NCI-H345 treated with DMSO at 0.1 percent for 48 hours (cell line): ENCODE data around the gene SAYSD1.

Source experiments
- DNase-seq: peaks from one replicate; lab custom pipeline; 2025; ENCODE audit not compliant: unreplicated experiment; lab: John Stamatoyannopoulos, UW

Gene SAYSD1

GRCh38 chr6:39108041-39108839, 6.7 kb downstream of the SAYSD1 start:
- no peak for DNase-seq

DNA sequence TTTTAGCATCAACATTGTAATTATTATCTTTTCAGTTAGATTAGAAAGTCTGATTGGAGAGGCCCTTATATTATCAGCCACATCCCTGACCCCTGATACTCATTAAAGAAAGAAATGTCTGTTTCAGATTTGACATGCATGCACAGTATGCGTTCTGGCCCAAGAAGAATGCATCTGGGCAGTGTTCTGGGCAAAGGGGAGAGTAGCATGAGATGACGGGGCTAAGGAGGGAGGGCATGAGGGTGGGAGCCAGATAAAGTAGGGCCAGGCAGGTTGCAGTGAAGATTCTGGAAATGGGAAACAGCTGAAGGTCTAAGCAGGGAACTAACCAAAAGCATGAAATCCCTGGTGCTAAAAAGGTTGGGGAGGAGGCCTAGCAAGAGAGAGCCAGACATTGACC, 7.3 kb downstream of the SAYSD1 start:
- no peak for DNase-seq

- no peak for DNase-seq
Measured at GRCh38 chr6:39107034-39107433, 8.0 kb downstream of the SAYSD1 start.

DNA sequence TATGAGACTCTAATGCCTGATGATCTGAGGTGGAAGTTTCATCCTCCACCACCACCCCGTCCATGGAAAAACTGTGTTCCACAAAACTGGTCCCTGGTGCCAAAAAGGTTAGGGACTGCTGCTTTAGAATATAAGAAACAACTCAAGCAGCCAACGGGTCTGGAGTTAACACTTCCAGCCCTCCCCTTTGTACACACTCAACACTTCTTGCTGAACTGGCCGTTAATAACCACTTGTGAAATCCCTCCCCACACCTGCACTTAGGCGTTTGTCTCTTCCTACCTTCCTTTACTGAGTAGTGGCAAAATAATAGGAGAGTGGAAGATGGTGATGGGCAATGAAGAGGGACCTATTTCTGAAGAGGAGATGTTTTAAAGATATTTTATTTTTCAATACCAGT, 10.5 kb downstream of the SAYSD1 start:
- no peak for DNase-seq

- DNase-seq, result no peak
Measured at GRCh38 chr6:39102821-39103136, 12.2 kb downstream of the SAYSD1 start.

DNA sequence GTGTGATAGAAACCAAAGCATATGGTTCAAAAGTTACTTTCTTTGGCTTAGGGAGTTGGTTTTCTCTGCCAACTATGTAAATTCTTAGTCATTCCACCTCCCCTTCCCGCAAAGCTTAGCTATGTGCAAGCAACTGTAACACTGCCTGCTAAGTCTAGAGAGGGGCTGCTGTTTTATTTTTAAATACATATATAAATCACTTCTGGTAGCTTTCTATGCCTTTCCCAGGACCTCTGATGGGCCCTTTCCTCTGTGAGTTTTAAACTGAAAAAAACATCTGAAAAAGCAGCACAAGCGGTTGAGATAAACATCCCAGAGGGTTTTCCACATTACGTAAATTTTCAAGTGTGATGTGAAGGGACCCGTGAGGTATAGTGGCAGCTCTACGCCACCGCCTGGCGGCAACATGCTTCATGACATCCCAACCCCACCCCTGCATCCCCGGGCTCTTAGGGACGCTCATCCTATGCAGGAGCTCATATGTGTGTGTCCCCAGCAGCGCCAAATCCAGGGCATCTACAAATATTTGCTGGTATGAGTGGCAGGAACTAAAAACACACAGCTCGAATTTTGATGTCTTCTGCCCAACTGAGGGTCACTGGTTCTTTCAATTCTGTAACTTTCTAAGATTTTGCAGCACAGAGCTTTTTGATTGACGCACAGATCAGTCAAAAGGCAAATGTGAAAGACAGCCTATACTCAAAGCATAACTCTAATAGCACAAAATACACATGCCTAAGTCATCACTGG, 12.7 kb downstream of the SAYSD1 start:
- no peak for DNase-seq

- no peak for DNase-seq
Measured at GRCh38 chr6:39100358-39100757, 14.6 kb downstream of the SAYSD1 start.

DNA sequence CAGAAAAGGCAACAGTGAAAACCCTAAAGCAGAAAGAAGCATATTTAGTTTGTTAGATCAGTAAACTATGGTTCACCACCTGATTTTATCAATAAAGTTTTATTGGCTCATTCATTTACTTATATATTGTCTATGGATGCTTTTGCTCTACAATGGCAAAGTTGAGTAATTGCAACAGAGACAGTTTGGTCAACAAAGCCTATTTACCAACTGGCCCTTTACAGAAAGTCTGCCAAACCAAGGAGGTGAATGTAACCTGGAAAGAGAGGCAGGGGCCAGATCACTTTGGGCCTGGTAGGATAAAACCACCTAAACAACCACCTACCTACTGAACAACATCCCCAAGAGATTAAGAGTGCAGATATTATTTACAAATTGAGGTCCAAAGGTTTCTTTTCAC, 19.4 kb downstream of the SAYSD1 start:
- no peak for DNase-seq

GRCh38 chr6:39093149-39093708, 21.8 kb downstream of the SAYSD1 start:
- no peak for DNase-seq

DNA sequence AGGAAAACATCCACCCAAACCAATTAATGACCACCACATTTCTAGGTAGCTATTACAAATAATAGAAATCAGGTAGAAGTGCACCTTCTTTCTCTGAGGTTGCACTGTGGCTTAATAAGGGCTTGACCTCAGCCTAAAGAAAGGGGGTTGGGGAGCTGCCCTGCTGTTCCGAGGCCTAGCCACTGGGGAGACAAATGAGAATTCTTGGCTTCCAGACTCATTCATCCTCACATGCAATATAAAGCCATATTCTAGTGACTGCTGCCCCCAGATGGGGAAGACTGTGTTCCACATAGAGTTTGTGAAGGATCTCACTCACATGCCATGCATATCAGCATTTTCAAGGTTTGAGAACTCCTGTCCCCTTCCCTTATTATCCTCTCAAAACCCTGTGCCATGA, 22.9 kb downstream of the SAYSD1 start:
- DNase-seq, result no peak

DNA sequence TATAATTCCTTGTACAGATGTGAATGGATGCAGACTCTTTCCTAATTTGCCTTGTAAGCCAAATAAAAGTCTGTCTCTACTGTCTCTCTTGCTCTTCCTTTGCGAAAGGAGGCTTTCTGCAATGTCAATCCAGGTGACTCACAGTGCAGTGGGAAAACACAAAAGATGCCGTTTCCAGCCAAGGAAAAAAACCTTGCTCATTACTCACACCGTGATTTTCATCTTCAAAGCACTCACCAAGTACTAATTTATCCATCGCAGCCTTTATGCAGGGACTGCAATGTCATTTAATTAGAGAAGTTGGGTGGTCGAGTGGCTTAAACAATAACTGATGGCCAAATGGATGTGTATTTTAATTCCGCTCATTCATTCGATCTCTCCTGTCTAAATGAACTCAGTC, 23.8 kb downstream of the SAYSD1 start:
- no peak for DNase-seq

GRCh38 chr6:39090036-39090435, 24.9 kb downstream of the SAYSD1 start:
- no peak for DNase-seq

DNA sequence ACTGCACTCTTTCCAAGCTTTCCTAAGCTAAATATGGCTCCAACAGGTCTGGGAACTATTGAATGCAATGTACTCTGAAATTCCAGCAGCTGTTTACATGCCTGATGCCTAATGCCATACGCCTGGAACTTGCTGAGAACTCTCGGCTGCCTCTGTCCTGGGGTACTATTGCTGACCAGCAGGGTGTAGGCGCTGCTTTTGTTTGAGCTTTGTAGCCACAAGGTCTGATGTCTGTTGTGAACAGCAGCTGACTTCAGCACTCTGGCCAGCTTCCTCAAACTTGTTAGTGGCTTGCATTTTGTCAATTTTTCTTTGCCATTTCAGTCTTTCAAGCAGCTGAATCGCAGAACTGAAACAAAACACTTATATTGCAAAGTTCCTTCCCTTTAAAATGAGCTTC, 26.7 kb downstream of the SAYSD1 start:
- no peak for DNase-seq

- DNase-seq, result no peak
Measured at GRCh38 chr6:39087197-39087596, 27.8 kb downstream of the SAYSD1 start.

DNA sequence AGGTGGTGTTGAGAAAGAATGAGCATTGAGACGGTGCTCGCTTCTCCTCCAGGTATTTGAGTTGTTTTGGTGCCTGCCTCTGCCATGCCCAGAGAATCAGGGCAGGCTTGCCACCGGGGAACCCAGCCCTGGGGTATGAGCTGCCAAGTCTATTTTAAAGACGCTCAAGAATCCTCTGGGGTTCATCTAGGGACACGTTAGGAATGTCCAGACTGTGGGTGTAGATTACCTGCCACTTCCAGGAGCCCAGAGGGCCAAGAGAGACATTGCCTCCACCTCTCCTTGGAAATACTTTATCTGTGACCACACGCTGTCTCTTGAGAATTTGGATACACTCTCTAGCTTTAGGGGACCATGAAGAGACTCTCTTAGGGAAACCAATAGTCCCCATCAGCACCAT, 28.3 kb downstream of the SAYSD1 start:
- DNase-seq, result no peak

GRCh38 chr6:39086294-39086693, 28.7 kb downstream of the SAYSD1 start:
- no peak for DNase-seq

- DNase-seq, result no peak
Measured at GRCh38 chr6:39085129-39085797, 29.7 kb downstream of the SAYSD1 start.

DNA sequence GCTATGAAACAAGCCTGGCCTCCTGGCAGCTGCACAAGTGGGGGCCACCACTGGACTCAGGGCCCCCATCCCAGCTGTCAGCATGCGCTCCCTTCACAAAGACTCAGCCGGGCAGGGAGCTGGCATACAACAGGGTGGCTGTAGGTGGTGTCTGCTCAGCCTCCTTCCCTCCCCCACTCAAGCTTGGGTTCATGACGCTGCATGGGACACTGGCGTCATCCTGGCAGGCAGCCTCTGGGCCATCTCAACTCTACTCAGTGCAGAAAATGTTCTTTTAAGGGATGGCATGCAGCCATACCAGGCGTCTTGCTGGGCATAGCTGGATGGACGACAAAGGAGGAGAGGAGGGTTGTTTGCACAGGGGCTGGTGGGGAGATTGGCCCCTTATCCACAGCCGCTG, 30.5 kb downstream of the SAYSD1 start:
- no peak for DNase-seq

DNA sequence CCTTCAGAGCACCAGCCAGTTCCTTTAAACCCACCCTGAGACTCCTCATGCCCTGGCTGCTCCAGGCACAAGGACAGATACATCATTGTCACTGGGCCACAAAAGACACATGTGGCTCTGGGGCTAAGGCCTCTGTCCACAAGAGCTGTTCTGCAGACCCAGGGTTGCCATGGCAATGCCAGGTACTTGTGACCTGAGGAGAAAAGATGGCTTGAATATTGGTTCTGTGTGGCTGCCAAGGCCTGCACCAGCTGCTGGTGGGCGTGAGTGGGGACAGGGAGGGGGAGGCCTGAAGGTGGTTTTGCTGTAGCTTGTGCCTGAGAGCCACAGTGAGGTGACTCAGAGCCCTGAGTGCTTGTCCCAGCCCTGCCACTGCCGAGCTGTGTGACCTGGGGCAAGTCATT, 31.8 kb downstream of the SAYSD1 start:
- DNase-seq, result no peak

DNA sequence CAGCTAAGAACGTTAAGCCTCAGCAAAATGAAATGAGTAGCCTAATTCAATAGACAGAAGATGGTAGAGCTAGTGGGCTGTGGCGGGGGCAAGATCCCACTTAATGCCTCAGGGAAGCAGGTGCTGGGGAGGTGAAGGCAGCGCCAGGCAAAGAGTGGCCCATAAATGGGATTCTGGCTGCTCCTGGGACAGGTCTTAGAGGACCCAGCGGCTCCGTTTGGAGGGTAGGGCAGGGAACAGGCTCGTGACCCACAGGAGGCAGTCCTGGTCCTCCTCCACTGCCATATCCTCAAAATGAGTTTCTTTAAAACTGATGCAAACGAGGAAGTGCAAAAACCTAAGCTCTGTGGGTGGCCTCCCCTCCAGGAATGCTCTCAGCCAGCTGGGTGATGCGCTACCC, 32.7 kb downstream of the SAYSD1 start:
- DNase-seq, result no peak

DNA sequence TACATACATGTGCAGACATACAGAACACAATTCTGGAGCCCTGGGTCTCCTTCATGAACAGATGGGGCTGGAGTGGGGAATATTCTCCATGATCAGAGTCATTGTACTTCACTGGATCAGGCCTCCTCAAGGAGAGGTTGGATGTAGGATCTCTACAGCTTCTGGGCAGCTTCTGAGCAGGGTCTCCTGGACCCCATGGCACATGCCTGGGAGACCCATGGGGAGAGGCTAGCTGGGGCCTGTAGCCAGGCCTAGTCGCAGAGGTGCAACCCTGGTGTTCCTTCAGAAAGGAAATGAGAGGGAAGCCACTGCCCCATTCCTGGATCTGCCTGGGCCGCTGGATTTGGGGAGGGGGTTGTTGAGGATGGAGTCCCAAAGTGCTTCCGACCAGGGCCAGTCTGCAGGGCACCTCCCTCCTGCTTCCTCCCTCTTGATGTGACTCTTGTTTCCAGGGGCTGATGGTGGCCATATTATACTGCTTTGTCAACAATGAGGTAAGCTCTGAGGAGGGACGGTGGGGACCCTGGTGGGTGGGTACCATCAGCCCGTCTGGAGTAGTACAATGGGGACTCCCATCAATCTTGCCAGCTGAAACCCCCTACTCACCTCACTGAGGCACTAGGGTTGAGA, 34.6 kb downstream of the SAYSD1 start:
- DNase-seq, result no peak
